ENCODE results near the gene SIN3A. TPM values are rescaled to one million over a fixed set of nuclear protein-coding genes. Genes with fewer than 3 reads are reported as not detected.
A peak's percentile ranks its signal among the peaks of the same experiment; 100 is the strongest.

The SIN3A gene
- total and polyA plus RNA-seq, 9 of the 15 experiments (the other 6 are each of a cell fraction or from before 2014, with no cell fraction given) = 11.1 to 70.3 (median 25.3) TPM

- TF ChIP-seq, protein P1, sequence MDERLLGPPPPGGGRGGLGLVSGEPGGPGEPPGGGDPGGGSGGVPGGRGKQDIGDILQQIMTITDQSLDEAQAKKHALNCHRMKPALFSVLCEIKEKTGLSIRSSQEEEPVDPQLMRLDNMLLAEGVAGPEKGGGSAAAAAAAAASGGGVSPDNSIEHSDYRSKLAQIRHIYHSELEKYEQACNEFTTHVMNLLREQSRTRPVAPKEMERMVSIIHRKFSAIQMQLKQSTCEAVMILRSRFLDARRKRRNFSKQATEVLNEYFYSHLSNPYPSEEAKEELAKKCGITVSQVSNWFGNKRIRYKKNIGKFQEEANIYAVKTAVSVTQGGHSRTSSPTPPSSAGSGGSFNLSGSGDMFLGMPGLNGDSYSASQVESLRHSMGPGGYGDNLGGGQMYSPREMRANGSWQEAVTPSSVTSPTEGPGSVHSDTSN (CRISPR knock-in tag; IDR thresholded peaks at IDR 0.05; ENCODE audit: low read depth) = no peak
- TF ChIP-seq, protein P1 (tag; conservative IDR thresholded peaks at IDR 0.05; ENCODE audit: low read depth) = no peak
- no peak for TF ChIP-seq NR3C1 (CRISPR knock-in tag; IDR thresholded peaks at IDR 0.05)
- TF ChIP-seq NCOA2 (IDR thresholded peaks at IDR 0.05; ENCODE audit: partially characterized antibody in 2 of 2) = no peak
- TF ChIP-seq MXI1 (IDR thresholded peaks at IDR 0.05; ENCODE audit: low read depth, low read length) = no peak
- TF ChIP-seq ZBTB7A (IDR thresholded peaks at IDR 0.05; ENCODE audit: borderline replicate concordance, control insufficient read depth, low read depth, low read length) = no peak
- TF ChIP-seq NR2C2 (CRISPR knock-in tag; IDR thresholded peaks at IDR 0.05) = no peak
- no peak for TF ChIP-seq NR2C2 (tag; IDR thresholded peaks at IDR 0.05)
- TF ChIP-seq FOXP4 (CRISPR knock-in tag; IDR thresholded peaks at IDR 0.05; ENCODE audit: borderline replicate concordance) = no peak
- no peak for TF ChIP-seq ZNF134 (CRISPR knock-in tag; conservative IDR thresholded peaks at IDR 0.05)
- TF ChIP-seq RAD21 (CRISPR knock-in tag; conservative IDR thresholded peaks at IDR 0.05 in 1 of 2, IDR thresholded peaks at IDR 0.05 in 1 of 2) = peak in 1 of 2 experiments; percentile 6; a peak in 1 of 4 replicates
- TF ChIP-seq KDM2B (CRISPR knock-in tag; IDR thresholded peaks at IDR 0.05) = 0 out of 2 replicates have a peak, but pooled peaks have one; percentile 44
- 0 out of 2 replicates have a peak, but pooled peaks have one; percentile 41 for TF ChIP-seq ZBTB49 (CRISPR knock-in tag; IDR thresholded peaks at IDR 0.05; ENCODE audit: borderline replicate concordance)
- TF ChIP-seq DACH1 (IDR thresholded peaks at IDR 0.05; ENCODE audit: partially characterized antibody) = no peak
- 0 out of 2 replicates have a peak, but pooled peaks have one; percentile 48 for TF ChIP-seq ERF (CRISPR knock-in tag; IDR thresholded peaks at IDR 0.05)
- TF ChIP-seq EHMT2 (IDR thresholded peaks at IDR 0.05) = 0 out of 2 replicates have a peak, but pooled peaks have one; percentile 18
- TF ChIP-seq ZNF79 (CRISPR knock-in tag; IDR thresholded peaks at IDR 0.05; ENCODE audit: low read depth) = no peak
- no peak; the same call in 1 of the 2 replicates for TF ChIP-seq L3MBTL2 (IDR thresholded peaks at IDR 0.05)
- TF ChIP-seq ZKSCAN1 (IDR thresholded peaks at IDR 0.05; ENCODE audit: low read depth, low read length) = peak; percentile 96
- TF ChIP-seq, protein P2, sequence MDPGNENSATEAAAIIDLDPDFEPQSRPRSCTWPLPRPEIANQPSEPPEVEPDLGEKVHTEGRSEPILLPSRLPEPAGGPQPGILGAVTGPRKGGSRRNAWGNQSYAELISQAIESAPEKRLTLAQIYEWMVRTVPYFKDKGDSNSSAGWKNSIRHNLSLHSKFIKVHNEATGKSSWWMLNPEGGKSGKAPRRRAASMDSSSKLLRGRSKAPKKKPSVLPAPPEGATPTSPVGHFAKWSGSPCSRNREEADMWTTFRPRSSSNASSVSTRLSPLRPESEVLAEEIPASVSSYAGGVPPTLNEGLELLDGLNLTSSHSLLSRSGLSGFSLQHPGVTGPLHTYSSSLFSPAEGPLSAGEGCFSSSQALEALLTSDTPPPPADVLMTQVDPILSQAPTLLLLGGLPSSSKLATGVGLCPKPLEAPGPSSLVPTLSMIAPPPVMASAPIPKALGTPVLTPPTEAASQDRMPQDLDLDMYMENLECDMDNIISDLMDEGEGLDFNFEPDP (CRISPR knock-in tag; IDR thresholded peaks at IDR 0.05) = no peak
- TF ChIP-seq BHLHE40 (IDR thresholded peaks at IDR 0.05; ENCODE audit: low read length) = no peak
Observed at GRCh38 chr15:75455982-75456531, 4.6 kb upstream of the SIN3A start (continued).

Data from K562 (cell line).